Hepatocyte (in vitro differentiated cells): ENCODE data around the gene SNAP25. TPM values are rescaled to one million over a fixed set of nuclear protein-coding genes. Genes with fewer than 3 reads are reported as not detected.

Experiments
- DNase-seq: peaks from one replicate; pipeline ENCODE4 v3.0.0-alpha.2; 2016; ENCODE audit warnings: low spot score
- H2AFZ ChIP-seq: fragments of 200-600 bp; sonication (generic); 2 replicates; pipeline ENCODE4 v1.6.0; 2016; ENCODE audit warnings: antibody characterized with exemption, mild to moderate bottlenecking
- H3K27ac ChIP-seq: fragments of 200-600 bp; sonication (generic); 2 replicates; pipeline ENCODE4 v1.5.1; 2016; ENCODE audit warnings: mild to moderate bottlenecking
- H3K27me3 ChIP-seq: fragments of 200-600 bp; sonication (generic); 2 replicates; pipeline ENCODE4 v1.6.1; 2016
- H3K36me3 ChIP-seq: fragments of 200-600 bp; sonication (generic); replicated peaks from 2 replicates; pipeline ENCODE4 v1.5.1; 2016; ENCODE audit warnings: low read depth; ENCODE audit not compliant: insufficient read depth
- H3K4me1 ChIP-seq: fragments of 200-600 bp; sonication (generic); 2 replicates; pipeline ENCODE4 v1.5.1; 2016; ENCODE audit warnings: mild to moderate bottlenecking, moderate library complexity; ENCODE audit not compliant: insufficient read depth
- H3K4me2 ChIP-seq: fragments of 200-600 bp; sonication (generic); 2 replicates; pipeline ENCODE4 v1.6.0; 2016
- H3K4me3 ChIP-seq: fragments of 200-600 bp; sonication (generic); 2 replicates; pipeline ENCODE4 v1.5.1; 2016; ENCODE audit warnings: mild to moderate bottlenecking
- H3K79me2 ChIP-seq: fragments of 200-600 bp; sonication (generic); 2 replicates; pipeline ENCODE4 v1.6.0; 2017; ENCODE audit warnings: mild to moderate bottlenecking
- H3K9me2 ChIP-seq: fragments of 200-600 bp; sonication (generic); replicated peaks from 2 replicates; pipeline ENCODE4 v1.6.0; 2017; ENCODE audit warnings: mild to moderate bottlenecking; ENCODE audit not compliant: insufficient read depth
- H3K9me3 ChIP-seq: fragments of 200-600 bp; sonication (generic); 2 replicates; pipeline ENCODE4 v1.5.1; 2016; ENCODE audit warnings: low read depth, mild to moderate bottlenecking
- H4K20me1 ChIP-seq: fragments of 200-600 bp; sonication (generic); 2 replicates; pipeline ENCODE4 v1.6.0; 2016; ENCODE audit warnings: mild to moderate bottlenecking; ENCODE audit not compliant: insufficient read depth, poor library complexity, severe bottlenecking
- CTCF ChIP-seq: fragments of 200-600 bp; sonication (generic); IDR thresholded peaks from 2 replicates; pipeline ENCODE4 v1.5.1; 2016; ENCODE audit warnings: antibody characterized with exemption, mild to moderate bottlenecking; ENCODE audit not compliant: poor library complexity
- EZH2 ChIP-seq: fragments of 200-600 bp; sonication (generic); IDR thresholded peaks from 2 replicates; pipeline ENCODE4 v1.6.1; 2016; ENCODE audit warnings: antibody characterized with exemption, mild to moderate bottlenecking, borderline replicate concordance
- EZH2phosphoT487 ChIP-seq: fragments of 200-600 bp; sonication (generic); IDR thresholded peaks from one replicate; pipeline ENCODE4 v1.6.1; 2018; ENCODE audit warnings: antibody characterized with exemption, mild to moderate bottlenecking, low read depth, moderate library complexity; ENCODE audit not compliant: unreplicated experiment, severe bottlenecking
- WGBS: methylation state at CpG from one replicate; pipeline ENCODE4 v1.1.6; 2016; ENCODE audit warnings: low lambda C conversion rate; ENCODE audit errors: missing lambda C conversion rate; 5-methylcytosine and 5-hydroxymethylcytosine counted together
- polyA plus RNA-seq: library from polyadenylated mRNA; unstranded; fragments of >200 nt; fragmentation: Nextera tagmentation; extraction: Ambion mirVana; gene quantifications from 2 replicates; pipeline ENCODE4 v1.2.1, GENCODE V29; 2016
- total RNA-seq: library from RNA; depleted of rRNA; stranded (reverse); fragments of >200 nt; gene quantifications from 2 replicates; pipeline ENCODE4 v1.2.3, GENCODE V29; 2014

Gene SNAP25
- total and polyA plus RNA-seq, 2 experiments from 2014 or later: 3.7 to 5.2 TPM

DNA sequence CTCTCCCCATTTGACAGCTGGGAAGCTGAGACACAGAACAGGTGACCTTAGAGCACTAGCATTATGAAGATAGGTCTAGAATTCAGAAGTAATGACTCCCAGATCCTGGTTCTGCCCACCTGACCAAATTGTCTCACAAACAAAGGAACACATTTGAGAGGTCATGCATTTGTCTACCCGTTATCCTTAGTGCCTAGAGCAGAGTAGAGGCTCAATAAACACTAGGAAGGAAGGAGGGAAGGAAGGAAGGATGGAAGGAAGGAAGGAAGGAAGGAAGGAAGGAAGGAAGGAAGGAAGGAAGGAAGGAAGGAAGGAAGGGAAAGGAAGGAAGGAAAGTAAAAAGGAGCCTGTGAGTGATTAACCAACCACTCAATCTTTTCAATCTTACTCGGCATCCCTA, 63.3 kb downstream of the SNAP25 start:
- no peak for TF ChIP-seq CTCF
- TF ChIP-seq EZH2phosphoT487: no peak
- no peak for TF ChIP-seq EZH2
- Histone ChIP-seq H3K79me2 (no peaks in the 10 kb centered on the region), H3K9me2 (no peaks in the 10 kb centered on the region), H3K27ac (no peak overlapping the region), H3K36me3 (no peaks in the 10 kb centered on the region), H2AFZ (no peak overlapping the region), H3K4me1 (no peaks in the 10 kb centered on the region), H3K27me3 (no peaks in the 10 kb centered on the region), H3K4me3 (no peak overlapping the region), H3K4me2 (no peak overlapping the region), H4K20me1 (no peaks in the 10 kb centered on the region), H3K9me3 (no peaks in the 10 kb centered on the region)
- DNase-seq: no peak
- 60% methylated on average over 2 of the region's 2 CpGs for WGBS

DNA sequence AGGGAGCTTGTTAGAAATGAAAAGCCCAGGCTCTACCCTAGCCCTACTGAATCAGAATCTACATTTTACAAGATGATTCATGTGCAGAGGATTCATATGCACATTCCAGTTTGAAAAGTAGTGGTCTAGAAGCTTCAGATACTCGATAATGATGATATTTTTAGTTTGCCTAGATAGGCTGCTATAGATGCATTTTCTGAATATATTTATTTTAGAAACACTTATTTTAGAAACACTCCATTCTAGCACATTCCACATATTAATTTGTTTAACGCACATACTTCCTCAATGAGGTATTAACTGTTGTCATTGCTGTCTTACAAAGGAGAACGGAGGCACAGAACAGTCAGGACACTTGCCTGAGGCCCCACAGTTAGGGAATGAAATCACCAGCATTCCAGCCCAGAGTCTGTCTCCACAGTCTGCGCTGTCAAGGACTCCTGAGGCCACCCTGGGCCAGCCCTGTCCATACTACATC, 64.4 kb downstream of the SNAP25 start:
- Histone ChIP-seq H3K9me2 (no peaks in the 10 kb centered on the region), H4K20me1 (no peaks in the 10 kb centered on the region), H3K27me3 (no peaks in the 10 kb centered on the region), H3K4me2 (no peak overlapping the region), H3K27ac (no peak overlapping the region), H3K4me3 (no peak overlapping the region), H3K79me2 (no peaks in the 10 kb centered on the region), H2AFZ (no peak overlapping the region), H3K36me3 (no peaks in the 10 kb centered on the region), H3K4me1 (no peaks in the 10 kb centered on the region), H3K9me3 (no peaks in the 10 kb centered on the region)
- TF ChIP-seq CTCF (no peak), EZH2 (no peak), EZH2phosphoT487 (no peak)
- 80% methylated on average over 4 of the region's 4 CpGs for WGBS
- no peak for DNase-seq

DNA sequence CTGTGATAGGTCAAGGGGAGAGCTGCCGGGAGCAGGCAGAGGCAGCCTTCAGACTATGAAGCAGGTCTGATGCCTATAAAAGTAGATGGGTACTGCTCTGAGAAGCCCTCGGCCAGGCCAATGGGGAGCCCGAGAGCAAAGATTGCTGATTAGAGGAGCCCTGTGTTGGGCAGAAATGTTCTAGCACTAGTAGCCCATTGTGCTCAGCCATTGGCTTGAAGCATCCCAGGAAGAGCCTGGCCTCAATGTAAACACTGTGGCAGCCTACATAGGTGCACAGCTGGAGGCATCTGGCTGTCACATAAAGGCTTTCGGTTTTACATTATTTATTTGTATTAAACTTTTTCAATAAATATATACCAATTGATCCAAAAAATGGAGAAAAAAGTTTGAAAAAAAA, 67.7 kb downstream of the SNAP25 start:
- Histone ChIP-seq H4K20me1 (no peaks in the 10 kb centered on the region), H3K27ac (no peak overlapping the region), H3K79me2 (no peaks in the 10 kb centered on the region), H3K36me3 (no peaks in the 10 kb centered on the region), H3K4me2 (no peak overlapping the region), H3K4me1 (no peaks in the 10 kb centered on the region), H3K27me3 (no peaks in the 10 kb centered on the region), H2AFZ (no peak overlapping the region), H3K4me3 (no peak overlapping the region), H3K9me3 (no peaks in the 10 kb centered on the region), H3K9me2 (no peaks in the 10 kb centered on the region)
- no peak for DNase-seq
- TF ChIP-seq CTCF (no peak), EZH2phosphoT487 (no peak), EZH2 (no peak)
- WGBS: 85% methylated on average over 4 of the region's 4 CpGs

DNA sequence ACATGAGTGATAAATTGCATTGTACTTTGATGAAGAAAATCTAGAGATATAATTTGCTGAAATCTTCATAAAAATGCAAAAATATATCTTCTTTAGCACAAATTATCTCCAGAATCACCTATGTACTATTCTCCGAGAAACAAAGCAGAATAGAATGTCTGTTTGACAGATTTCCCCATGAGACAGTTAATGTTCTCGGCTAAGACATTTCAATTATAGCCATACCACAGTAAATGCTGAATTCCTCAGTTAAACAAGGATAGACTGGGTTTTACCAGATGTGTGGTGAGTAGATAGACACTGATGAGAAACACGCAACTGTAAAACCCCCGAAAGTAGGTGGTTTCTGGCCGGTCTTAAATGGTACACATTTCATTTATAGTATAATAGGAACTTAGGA, 69.8 kb downstream of the SNAP25 start:
- Histone ChIP-seq H3K27me3 (no peaks in the 10 kb centered on the region), H3K9me2 (no peaks in the 10 kb centered on the region), H3K4me3 (no peak overlapping the region), H3K9me3 (no peaks in the 10 kb centered on the region), H2AFZ (no peak overlapping the region), H3K36me3 (no peaks in the 10 kb centered on the region), H3K4me1 (no peaks in the 10 kb centered on the region), H4K20me1 (no peaks in the 10 kb centered on the region), H3K79me2 (no peaks in the 10 kb centered on the region), H3K4me2 (no peak overlapping the region), H3K27ac (no peak overlapping the region)
- no peak for TF ChIP-seq EZH2phosphoT487
- no peak for TF ChIP-seq EZH2
- TF ChIP-seq CTCF: no peak
- no peak for DNase-seq
- WGBS: 69% methylated on average over 5 of the region's 5 CpGs
